HG03354 (cell line): Measurements from ENCODE around the gene HJV.

Experiments
- ATAC-seq: cut with Tn5 transposase; IDR thresholded peaks from one replicate; pipeline ENCODE4 v1.9.1; 2021; ENCODE audit warnings: mild to moderate bottlenecking; ENCODE audit not compliant: unreplicated experiment, poor library complexity, severe bottlenecking

HJV gene

DNA sequence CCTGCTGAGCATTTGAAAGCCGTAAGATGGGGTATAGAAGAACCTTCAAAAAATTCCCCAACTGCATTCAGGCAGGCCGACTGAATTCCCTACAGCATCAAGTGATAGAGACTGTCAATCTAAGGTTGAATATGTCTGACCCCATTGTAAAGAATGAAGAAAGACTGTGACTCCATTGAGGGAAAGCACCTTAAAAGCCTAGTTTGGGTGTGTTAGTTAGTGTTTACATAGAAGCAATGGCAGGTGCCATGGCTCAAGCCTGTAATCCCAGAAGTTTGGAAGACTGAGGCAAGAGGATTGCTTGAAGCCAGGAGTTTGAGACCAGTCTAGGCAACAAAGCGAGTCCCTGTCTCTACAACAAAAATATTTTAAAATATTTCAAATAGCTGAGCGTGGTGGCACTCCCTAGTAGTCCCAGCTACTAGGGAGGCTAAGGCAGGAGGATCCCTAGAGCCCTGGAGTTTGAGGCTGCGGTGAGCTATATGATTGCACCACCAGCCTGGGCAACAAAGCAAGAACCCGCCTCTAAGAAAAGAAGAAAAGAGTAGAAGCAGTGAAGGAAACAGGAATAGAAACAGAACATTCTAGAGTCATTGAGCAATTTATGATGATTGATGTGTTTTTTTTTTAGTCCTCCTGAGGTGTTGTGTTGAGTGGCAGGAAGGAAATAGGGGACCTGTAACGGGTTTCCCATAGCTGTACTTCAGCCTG is 41.6 kb downstream of the HJV start:
- no peak for ATAC-seq

DNA sequence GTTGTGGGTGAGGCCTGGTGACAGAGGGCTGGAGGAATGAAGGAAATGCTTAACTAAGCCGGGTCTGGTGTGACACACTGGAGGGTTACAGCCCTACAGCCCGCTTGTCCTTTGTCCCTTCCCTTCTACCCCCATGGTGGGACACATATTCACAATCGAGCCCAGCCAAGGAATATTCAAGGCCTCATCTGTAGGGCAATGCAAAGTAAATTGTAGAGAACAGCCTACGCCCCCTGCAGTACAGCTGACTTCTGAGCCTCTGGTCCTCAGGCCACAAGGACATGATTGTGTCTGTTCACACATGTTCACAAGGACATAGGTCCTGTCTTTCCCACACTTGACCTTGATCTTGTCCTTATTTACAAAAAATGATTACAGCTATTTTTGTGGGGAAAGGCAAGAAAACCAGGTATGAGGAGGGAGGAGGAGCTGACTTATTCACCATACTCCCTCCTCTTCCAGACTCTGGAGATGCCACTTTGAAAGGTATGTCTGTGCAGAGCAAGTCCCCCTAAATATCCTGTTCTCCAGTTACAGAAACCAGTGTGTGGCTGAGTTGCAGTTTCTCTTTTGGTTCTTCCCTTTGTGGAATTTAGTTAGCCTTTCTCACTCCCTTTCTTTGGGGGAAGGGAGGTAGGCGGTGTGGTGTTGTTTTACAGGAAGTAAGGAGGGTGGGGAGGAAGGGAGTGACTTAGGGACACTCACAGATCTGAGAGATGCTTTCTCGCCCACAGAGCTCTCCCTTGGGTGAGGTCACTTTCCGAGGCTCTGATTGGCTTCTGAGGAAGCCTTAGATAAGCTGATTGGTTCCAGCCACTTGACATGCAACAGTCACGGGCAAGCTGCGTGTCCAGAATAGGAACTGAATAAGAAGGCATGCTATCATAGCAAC is 42.4 kb downstream of the HJV start:
- ATAC-seq = peak; percentile 92

DNA sequence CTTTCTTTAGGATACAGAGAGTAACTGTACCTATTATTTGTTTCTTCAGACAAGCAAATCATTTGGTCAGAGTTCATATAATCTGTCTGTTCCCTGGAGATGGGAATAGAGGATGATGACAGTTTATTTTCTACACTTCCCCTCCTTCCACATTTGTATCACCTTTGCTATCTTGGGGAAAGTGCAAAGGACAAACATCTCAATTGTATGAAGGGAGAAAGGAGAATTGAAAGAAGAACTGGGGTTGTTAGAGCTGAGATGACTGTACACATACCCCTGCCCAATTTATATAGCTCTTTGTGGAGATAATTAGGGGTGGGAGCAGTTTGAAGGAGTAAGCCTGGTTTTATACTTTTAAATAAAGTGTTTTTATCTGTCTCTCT is 43.1 kb downstream of the HJV start:
- no peak for ATAC-seq

DNA sequence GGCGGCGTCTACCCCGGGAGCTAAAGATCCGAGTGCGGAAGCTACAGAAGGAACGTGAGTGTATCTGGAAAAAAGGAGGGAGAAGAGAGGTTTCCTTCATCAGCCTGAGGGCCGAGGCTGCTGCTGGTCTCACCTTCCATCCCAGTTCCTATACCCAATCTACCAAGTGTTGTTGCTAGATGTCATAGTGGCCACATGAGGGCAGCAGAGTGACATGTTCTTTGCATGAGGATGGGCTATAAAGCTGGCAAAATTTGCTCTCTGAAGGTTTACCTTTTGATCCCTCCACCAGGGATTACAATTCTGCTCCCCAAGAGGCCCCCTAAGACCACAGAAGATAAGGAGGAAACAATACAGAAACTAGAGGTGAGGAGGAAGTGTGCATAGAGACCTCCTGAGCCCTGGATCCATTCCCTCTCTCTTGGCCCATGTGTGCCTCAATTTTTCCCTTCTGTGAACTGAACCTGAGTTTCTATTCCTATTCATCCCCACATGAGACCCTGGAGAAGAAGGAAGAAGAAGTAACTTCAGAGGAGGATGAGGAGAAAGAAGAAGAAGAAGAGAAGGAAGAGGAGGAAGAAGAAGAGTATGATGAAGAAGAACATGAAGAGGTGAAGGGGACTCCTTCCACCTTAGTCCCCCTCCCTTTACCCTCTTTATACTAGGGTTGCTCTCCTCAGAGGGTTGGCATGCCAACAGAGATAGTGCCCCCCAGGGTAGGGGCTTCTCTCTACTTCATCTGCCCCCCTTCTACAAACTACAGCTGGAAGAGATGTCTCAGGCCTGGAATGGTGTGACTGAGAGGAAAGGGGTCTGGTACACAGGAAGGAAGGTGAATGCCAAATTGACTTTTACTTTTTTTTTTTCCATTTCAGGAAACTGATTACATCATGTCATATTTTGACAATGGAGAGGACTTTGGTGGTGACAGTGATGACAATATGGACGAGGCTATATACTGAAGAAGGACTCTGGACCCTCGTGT is 43.8 kb downstream of the HJV start:
- peak; percentile 32 for ATAC-seq

DNA sequence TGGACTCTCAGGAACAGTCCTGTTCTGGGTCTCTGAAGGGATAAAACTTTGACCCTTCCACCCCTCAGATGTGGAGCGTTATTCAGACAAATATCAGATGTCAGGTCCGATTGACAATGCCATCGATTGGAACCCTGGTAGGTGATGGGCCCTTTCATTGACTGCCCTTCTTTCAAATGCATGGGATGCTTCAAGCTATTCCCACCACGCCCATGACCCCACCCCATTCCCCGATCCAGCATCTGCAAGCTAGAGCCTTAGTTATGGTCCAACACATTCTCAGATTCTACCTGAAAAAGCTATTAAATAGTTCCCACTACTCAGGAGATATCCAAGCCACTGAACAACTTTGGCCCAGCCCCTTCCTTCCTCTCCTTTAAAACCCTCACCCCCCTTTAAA is 44.5 kb downstream of the HJV start:
- no peak for ATAC-seq

DNA sequence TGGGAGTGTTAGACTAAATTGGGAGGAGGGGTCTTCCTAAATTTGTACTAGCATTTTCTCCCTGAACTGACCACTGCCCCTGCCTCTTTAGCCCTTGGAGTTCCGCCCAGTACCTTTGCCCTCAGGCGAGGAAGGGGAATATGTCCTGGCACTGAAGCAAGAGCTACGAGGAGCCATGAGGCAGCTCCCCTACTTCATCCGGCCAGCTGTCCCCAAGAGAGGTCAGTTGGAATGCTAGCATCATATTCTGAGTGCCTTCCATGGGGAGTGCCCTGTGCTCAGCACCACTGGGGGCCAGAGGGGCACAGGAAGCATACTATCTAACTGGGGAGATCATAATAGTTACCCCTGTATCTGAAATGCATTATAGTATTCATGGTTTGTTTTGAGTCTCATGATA is 46.3 kb downstream of the HJV start:
- no peak for ATAC-seq

DNA sequence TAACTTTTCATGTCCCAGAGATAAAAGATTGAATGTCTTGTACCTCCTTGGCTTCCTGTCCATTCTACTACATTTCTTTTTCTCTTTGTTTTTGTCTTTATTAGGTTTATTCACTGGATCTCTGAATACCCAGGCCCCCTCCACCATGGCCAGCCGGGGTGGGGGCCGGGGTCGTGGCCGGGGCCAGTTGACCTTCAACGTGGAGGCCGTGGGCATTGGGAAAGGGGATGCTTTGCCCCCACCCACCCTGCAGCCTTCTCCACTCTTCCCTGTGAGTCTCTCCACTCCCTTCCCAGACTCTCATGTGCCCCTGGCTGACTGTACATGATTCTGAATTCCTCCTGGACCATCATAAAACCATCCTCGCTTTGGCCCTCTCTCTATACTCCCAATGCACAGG is 46.8 kb downstream of the HJV start:
- no peak for ATAC-seq

DNA sequence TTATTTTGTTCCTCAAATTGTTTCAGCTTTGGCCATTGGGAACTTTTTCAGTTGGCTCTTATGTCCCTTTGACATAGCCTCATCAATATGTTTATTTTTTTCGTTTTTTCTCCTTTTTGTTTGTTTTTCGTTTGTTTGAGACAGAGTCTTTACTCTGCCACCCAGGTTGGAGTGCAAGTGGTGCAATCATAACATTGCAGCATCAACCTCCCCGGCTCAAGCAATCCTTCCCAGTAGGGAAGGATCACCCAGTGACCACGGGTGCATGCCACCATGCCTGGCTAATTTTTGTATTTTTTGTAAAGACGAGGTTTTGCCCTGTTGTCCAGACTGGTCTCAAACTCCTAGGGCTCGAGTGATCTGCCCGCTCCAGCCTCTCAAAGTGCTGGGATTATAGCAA is 49.0 kb downstream of the HJV start:
- ATAC-seq = no peak
